GM21529 (cell line): Measurements from ENCODE around the gene HKDC1.
"Not testable (repeated sequence)": the region's sequence is repeated elsewhere in the genome, so short reads cannot be mapped to it uniquely, and the experiment has no call there.

Experiments
- ATAC-seq: cut with Tn5 transposase; IDR thresholded peaks from one replicate; pipeline ENCODE4 v1.9.1; 2021; ENCODE audit not compliant: unreplicated experiment

The HKDC1 gene

GRCh38 chr10:69220041-69220451 is at the start of gene HKDC1:
Gene HKDC1, plus strand, starts transcription at chr10:69220332. Its CDS starts 104 bp downstream, at chr10:69220436.
- no peak for ATAC-seq

- ATAC-seq: peak; percentile 56
These were observed 47.7 kb upstream of the HKDC1 start for GRCh38 chr10:69172241-69172982.

GRCh38 chr10:69175326-69175725 is 44.8 kb upstream of the HKDC1 start:
- ATAC-seq: not testable (repeated sequence)

GRCh38 chr10:69176823-69177222 is 43.3 kb upstream of the HKDC1 start:
- no peak for ATAC-seq

- peak; percentile 21 for ATAC-seq
These were observed 40.9 kb upstream of the HKDC1 start for GRCh38 chr10:69179089-69179742.

- ATAC-seq: peak; percentile 87
These were observed 40.2 kb upstream of the HKDC1 start, which contains the start of gene SUPV3L1 for GRCh38 chr10:69179743-69180524. Gene SUPV3L1, plus strand, starts transcription at chr10:69180234. Its CDS starts 58 bp downstream, at chr10:69180292.

- no peak for ATAC-seq
These were observed 39.5 kb upstream of the HKDC1 start for GRCh38 chr10:69180525-69181204.

- no peak for ATAC-seq
These were observed 38.7 kb upstream of the HKDC1 start for GRCh38 chr10:69181433-69181832.

GRCh38 chr10:69182005-69182404 is 38.1 kb upstream of the HKDC1 start:
- no peak for ATAC-seq

GRCh38 chr10:69186524-69186923 is 33.6 kb upstream of the HKDC1 start:
- ATAC-seq: no peak

GRCh38 chr10:69201045-69201444 is 19.1 kb upstream of the HKDC1 start:
- ATAC-seq: no peak

- no peak for ATAC-seq
These were observed 17.8 kb upstream of the HKDC1 start for GRCh38 chr10:69202332-69202731.

GRCh38 chr10:69208761-69209160 is 11.4 kb upstream of the HKDC1 start:
- no peak for ATAC-seq

GRCh38 chr10:69209787-69210484 is 10.2 kb upstream of the HKDC1 start:
- ATAC-seq: no peak

GRCh38 chr10:69211104-69211503 is 9.0 kb upstream of the HKDC1 start:
- ATAC-seq: no peak

GRCh38 chr10:69211524-69211923 is 8.6 kb upstream of the HKDC1 start:
- no peak for ATAC-seq

GRCh38 chr10:69213591-69214311 is 6.4 kb upstream of the HKDC1 start:
- ATAC-seq: no peak

- ATAC-seq: no peak
These were observed 5.4 kb upstream of the HKDC1 start for GRCh38 chr10:69214666-69215131.

GRCh38 chr10:69215405-69216171 is 4.5 kb upstream of the HKDC1 start:
- no peak for ATAC-seq
